Measurements from ENCODE around the gene RFX8. TPM values are rescaled to one million over a fixed set of nuclear protein-coding genes. Genes with fewer than 3 reads are reported as not detected.

RFX8 gene
- total and polyA plus RNA-seq, 2 donors (not counting 3 experiments of a cell fraction or from before 2014, with no cell fraction given), result 0.21 to 1.00 TPM

GRCh38 chr2:101387151-101387834 lies 87.6 kb downstream of the RFX8 start, which contains the start of gene CREG2:
CREG2 (minus strand) TSS chr2:101387503; CDS start chr2:101387457, 46 bp downstream.
- Histone ChIP-seq H3K36me3 (ENCODE audit: control insufficient read depth in 2 of 2, extremely low read depth in 1 of 2, insufficient read depth in 2 of 2, low read length in 2 of 2) (no peaks in the 10 kb centered on the region), H3K4me1 (ENCODE audit: control insufficient read depth, extremely low read depth, insufficient read depth, low read length) (peaks cover 19% of the 10 kb centered on the region), H3K9me1 (replicated peaks; ENCODE audit: control insufficient read depth, extremely low read depth, insufficient read depth, low read length) (no peaks in the 10 kb centered on the region), H3K4me2 (ENCODE audit: insufficient read depth, low read length) (peak within 1 kb of the TSS; percentile 75), H4K20me1 (replicated peaks; ENCODE audit: control insufficient read depth, extremely low read depth, insufficient read depth, low read length) (no peaks in the 10 kb centered on the region), H3K4me3 (replicated peaks in 1 of 3; ENCODE audit: insufficient read depth in 1 of 3, low read depth in 1 of 3, low read length in 3 of 3) (peak within 1 kb of the TSS; percentile 32 to 54 (median 43)), H3K79me2 (ENCODE audit: control insufficient read depth, insufficient read depth, low read length) (no peaks in the 10 kb centered on the region), H3K9ac (replicated peaks; ENCODE audit: extremely low read depth, insufficient read depth, low read length) (peak within 1 kb of the TSS; percentile 19), H2AFZ (ENCODE audit: low read depth, low read length) (peak within 1 kb of the TSS; percentile 86), H3K27me3 (ENCODE audit: control insufficient read depth in 2 of 2, insufficient read depth in 2 of 2, low read length in 2 of 2) (peaks cover 36 to 46% of the 10 kb centered on the region in 2 experiments), H3K27ac (ENCODE audit: insufficient read depth, low read depth, low read length) (no peak within 1 kb of the TSS), H3K9me3 (replicated peaks; ENCODE audit: control insufficient read depth, insufficient read depth, low read length) (no peaks in the 10 kb centered on the region)
- TF ChIP-seq FOS (IDR thresholded peaks at IDR 0.05; ENCODE audit: borderline replicate concordance, insufficient read depth, low read length), result no peak
- peak; percentile 59 for TF ChIP-seq EZH2 (IDR thresholded peaks at IDR 0.05; ENCODE audit: borderline replicate concordance, low read depth, low read length, severe bottlenecking)
- TF ChIP-seq CTCF (IDR thresholded peaks at IDR 0.05; ENCODE audit: extremely low read depth in 1 of 2, insufficient read depth in 1 of 2, low read depth in 1 of 2, low read length in 2 of 2), result peak; percentile 53 to 61
- dilution Hi-C loops (cut with MboI; ENCODE audit: extremely low pct_ligation_motif_present, low sequenced_read_pairs), result no loop called here
- intact Hi-C loops (cut with micrococcal nuclease), result loop anchor here (1.0 to 5.0 kb wide), 4 partner anchors 36 to 135 kb away; partner anchors contain the start of genes CNOT11 and RNF149
- ChIA-PET POLR2A (no interaction called here), CTCF (interaction anchor here (0.6 to 3.7 kb wide), 18 partner anchors 9 to 461 kb away, joined by 3 to 67 read pairs (median 6); no protein-coding TSS in a partner anchor)
- FAIRE-seq, result peak; percentile 72
- DNase-seq (ENCODE audit: low read depth, low spot score), result peak; percentile 74
- no TSS peak for BruUV-seq (replicated peaks)

Measured in endothelial cell of umbilical vein (primary cell).